Measurements from ENCODE around the gene GK.
"Not testable (repeated sequence)": the region's sequence is repeated elsewhere in the genome, so short reads cannot be mapped to it uniquely, and the experiment has no call there.

DNA sequence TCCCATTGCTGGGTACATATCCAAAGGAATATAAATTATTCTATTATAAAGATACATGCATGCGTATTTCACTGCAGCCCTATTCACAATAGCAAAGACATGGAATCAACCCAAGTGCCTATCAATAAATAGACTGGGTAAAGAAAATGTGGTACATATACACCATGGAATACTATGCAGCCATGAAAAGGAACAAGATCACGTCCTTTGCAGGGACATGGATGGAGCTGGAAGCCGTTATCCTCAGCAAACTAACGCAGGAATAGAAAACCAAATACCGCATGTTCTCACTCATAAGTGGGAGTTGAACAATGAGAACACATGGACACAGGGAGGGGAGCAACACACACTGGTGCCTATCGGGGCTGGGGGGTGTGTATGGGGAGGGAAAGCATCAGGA lies 19.2 kb upstream of the GK start:
- TF ChIP-seq, protein P1, sequence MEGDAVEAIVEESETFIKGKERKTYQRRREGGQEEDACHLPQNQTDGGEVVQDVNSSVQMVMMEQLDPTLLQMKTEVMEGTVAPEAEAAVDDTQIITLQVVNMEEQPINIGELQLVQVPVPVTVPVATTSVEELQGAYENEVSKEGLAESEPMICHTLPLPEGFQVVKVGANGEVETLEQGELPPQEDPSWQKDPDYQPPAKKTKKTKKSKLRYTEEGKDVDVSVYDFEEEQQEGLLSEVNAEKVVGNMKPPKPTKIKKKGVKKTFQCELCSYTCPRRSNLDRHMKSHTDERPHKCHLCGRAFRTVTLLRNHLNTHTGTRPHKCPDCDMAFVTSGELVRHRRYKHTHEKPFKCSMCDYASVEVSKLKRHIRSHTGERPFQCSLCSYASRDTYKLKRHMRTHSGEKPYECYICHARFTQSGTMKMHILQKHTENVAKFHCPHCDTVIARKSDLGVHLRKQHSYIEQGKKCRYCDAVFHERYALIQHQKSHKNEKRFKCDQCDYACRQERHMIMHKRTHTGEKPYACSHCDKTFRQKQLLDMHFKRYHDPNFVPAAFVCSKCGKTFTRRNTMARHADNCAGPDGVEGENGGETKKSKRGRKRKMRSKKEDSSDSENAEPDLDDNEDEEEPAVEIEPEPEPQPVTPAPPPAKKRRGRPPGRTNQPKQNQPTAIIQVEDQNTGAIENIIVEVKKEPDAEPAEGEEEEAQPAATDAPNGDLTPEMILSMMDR (tag by site-specific recombination; IDR thresholded peaks at IDR 0.05), result not testable (repeated sequence)
- not testable (repeated sequence) for TF ChIP-seq TCF7L2 (IDR thresholded peaks at IDR 0.05; ENCODE audit: borderline replicate concordance, low read depth, low read length); ZNF768 (tag by site-specific recombination; IDR thresholded peaks at IDR 0.05)
- TF ChIP-seq, protein P2, sequence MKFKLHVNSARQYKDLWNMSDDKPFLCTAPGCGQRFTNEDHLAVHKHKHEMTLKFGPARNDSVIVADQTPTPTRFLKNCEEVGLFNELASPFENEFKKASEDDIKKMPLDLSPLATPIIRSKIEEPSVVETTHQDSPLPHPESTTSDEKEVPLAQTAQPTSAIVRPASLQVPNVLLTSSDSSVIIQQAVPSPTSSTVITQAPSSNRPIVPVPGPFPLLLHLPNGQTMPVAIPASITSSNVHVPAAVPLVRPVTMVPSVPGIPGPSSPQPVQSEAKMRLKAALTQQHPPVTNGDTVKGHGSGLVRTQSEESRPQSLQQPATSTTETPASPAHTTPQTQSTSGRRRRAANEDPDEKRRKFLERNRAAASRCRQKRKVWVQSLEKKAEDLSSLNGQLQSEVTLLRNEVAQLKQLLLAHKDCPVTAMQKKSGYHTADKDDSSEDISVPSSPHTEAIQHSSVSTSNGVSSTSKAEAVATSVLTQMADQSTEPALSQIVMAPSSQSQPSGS (tag by site-specific recombination; IDR thresholded peaks at IDR 0.05; ENCODE audit: low read depth), result not testable (repeated sequence)
- TF ChIP-seq, protein P3, sequence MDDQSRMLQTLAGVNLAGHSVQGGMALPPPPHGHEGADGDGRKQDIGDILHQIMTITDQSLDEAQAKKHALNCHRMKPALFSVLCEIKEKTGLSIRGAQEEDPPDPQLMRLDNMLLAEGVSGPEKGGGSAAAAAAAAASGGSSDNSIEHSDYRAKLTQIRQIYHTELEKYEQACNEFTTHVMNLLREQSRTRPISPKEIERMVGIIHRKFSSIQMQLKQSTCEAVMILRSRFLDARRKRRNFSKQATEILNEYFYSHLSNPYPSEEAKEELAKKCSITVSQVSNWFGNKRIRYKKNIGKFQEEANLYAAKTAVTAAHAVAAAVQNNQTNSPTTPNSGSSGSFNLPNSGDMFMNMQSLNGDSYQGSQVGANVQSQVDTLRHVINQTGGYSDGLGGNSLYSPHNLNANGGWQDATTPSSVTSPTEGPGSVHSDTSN (CRISPR knock-in tag; IDR thresholded peaks at IDR 0.05), result not testable (repeated sequence)

Data from HEK293 (cell line).